ENCODE data around the gene GBF1. TPM values are rescaled to one million over a fixed set of nuclear protein-coding genes. Genes with fewer than 3 reads are reported as not detected.

The GBF1 gene
- total RNA-seq, 1 experiment from 2014 or later = 25.1 TPM

DNA sequence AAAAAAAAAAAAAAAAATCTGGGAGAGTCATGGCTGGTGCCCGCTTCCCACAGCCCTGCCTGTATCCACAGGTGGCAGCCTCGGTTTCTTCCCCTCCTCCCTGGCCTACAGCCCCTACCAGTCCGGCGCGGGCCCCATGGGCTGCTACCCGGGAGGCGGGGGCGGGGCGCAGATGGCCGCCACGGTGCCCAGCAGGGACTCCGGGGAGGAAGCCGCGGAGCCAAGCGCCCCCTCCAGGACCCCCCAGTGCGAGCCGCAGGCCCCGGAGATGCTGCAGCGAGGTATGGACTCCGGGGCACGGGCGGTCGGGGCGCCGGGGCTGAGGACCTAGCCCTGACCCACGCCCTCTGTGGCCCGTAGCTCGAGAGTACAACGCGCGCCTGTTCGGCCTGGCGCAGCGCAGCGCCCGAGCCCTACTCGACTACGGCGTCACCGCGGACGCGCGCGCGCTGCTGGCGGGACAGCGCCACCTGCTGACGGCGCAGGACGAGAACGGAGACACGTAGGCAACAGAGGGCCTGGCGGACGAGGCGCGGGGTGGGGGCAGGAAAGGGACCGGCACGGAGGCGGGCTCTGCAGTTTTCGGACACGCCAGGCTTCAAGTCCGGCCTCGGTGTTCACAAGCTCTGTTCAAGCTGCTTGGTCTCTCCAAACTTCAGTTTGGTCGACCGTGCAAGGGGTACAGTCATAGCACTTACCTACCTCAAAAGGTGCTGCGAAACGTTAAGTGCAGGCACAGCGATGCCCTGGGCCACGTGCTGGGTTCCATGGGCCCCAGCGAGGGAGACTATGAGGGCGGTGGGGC lies 154.1 kb downstream of the GBF1 start:
- Histone ChIP-seq H3K4me3 (ENCODE audit: insufficient read depth, low read depth, low read length) (peak overlapping the region; percentile 65), H3K36me3 (replicated peaks; ENCODE audit: control insufficient read depth, insufficient read depth, low read length) (peaks cover 1% of the 10 kb centered on the region), H3K27me3 (ENCODE audit: control insufficient read depth, insufficient read depth, low read length) (peaks cover 7% of the 10 kb centered on the region)
- DNase-seq = peak; percentile 97

DNA sequence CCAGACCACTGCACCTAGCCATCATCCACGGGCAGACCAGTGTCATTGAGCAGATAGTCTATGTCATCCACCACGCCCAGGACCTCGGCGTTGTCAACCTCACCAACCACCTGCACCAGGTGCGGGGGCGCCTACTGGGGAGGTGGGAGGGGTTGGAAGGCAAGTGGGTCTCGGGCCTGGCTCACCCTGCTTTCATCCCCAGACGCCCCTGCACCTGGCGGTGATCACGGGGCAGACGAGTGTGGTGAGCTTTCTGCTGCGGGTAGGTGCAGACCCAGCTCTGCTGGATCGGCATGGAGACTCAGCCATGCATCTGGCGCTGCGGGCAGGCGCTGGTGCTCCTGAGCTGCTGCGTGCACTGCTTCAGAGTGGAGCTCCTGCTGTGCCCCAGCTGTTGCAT lies 154.7 kb downstream of the GBF1 start:
- Histone ChIP-seq H3K27me3 (ENCODE audit: control insufficient read depth, insufficient read depth, low read length) (peaks cover under 1% of the 10 kb centered on the region), H3K4me3 (ENCODE audit: insufficient read depth, low read depth, low read length) (no peak overlapping the region), H3K36me3 (replicated peaks; ENCODE audit: control insufficient read depth, insufficient read depth, low read length) (peaks cover 1% of the 10 kb centered on the region)
- no peak for DNase-seq

DNA sequence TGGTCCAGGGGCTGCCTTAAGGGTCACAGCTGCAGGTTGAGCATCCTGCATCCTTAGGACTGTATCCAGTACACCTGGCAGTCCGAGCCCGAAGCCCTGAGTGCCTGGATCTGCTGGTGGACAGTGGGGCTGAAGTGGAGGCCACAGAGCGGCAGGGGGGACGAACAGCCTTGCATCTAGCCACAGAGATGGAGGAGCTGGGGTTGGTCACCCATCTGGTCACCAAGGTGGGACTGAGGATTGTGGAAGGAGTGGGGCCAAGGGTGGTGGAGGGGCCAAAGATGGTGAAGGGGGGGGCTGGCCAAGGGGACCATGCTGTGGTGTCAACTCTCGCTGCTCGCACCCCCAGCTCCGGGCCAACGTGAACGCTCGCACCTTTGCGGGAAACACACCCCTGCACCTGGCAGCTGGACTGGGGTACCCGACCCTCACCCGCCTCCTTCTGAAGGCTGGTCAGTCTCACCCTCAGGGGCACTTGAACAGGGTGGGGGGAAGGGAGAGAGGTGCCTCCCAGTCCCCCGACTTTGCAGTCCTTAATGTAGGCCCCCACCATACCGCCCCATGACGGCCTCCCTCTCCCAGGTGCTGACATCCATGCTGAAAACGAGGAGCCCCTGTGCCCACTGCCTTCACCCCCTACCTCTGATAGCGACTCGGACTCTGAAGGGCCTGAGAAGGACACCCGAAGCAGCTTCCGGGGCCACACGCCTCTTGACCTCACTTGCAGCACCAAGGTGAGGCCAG lies 155.4 kb downstream of the GBF1 start:
- Histone ChIP-seq H3K4me3 (ENCODE audit: insufficient read depth, low read depth, low read length) (no peak overlapping the region), H3K27me3 (ENCODE audit: control insufficient read depth, insufficient read depth, low read length) (no peaks in the 10 kb centered on the region; the same call in 1 of the 2 replicates), H3K36me3 (replicated peaks; ENCODE audit: control insufficient read depth, insufficient read depth, low read length) (peaks cover 1% of the 10 kb centered on the region)
- DNase-seq = peak; percentile 36

DNA sequence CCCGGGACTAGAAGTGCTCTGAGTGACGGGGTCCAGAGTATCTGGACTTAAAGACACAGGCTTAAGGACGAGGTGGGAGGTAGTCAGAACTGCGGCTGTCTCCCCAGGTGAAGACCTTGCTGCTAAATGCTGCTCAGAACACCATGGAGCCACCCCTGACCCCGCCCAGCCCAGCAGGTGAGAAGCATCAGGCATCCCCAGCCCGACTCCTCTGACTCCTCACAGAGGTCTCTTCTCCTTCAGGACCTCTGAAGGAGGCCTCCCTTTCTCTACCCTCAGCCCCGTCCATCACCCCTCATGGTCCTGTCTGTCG lies 156.0 kb downstream of the GBF1 start:
- Histone ChIP-seq H3K27me3 (ENCODE audit: control insufficient read depth, insufficient read depth, low read length) (no peaks in the 10 kb centered on the region; the same call in 1 of the 2 replicates), H3K4me3 (ENCODE audit: insufficient read depth, low read depth, low read length) (no peak overlapping the region), H3K36me3 (replicated peaks; ENCODE audit: control insufficient read depth, insufficient read depth, low read length) (peaks cover 1% of the 10 kb centered on the region)
- DNase-seq = peak; percentile 33

DNA sequence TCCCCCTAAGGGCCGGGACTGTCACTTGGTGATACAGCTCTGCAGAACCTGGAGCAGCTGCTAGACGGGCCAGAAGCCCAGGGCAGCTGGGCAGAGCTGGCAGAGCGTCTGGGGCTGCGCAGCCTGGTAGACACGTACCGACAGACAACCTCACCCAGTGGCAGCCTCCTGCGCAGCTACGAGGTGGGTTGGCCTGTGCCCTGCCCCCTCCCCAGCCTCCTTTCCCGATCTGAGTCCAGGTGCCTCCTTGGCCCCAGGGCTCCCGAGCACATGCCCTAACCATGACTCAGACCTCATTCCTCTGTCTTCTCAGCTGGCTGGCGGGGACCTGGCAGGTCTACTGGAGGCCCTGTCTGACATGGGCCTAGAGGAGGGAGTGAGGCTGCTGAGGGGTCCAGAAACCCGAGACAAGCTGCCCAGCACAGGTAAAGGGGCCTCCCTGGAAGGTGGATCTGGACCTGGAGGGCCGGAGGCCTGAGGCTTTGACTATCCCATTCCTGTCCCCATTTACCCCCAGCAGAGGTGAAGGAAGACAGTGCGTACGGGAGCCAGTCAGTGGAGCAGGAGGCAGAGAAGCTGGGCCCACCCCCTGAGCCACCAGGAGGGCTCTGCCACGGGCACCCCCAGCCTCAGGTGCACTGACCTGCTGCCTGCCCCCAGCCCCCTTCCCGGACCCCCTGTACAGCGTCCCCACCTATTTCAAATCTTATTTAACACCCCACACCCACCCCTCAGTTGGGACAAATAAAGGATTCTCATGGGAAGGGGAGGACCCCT lies 156.6 kb downstream of the GBF1 start:
- Histone ChIP-seq H3K4me3 (ENCODE audit: insufficient read depth, low read depth, low read length) (no peak overlapping the region), H3K27me3 (ENCODE audit: control insufficient read depth, insufficient read depth, low read length) (no peaks in the 10 kb centered on the region; the same call in 1 of the 2 replicates), H3K36me3 (replicated peaks; ENCODE audit: control insufficient read depth, insufficient read depth, low read length) (peaks cover 1% of the 10 kb centered on the region)
- peak; percentile 44 for DNase-seq

DNA sequence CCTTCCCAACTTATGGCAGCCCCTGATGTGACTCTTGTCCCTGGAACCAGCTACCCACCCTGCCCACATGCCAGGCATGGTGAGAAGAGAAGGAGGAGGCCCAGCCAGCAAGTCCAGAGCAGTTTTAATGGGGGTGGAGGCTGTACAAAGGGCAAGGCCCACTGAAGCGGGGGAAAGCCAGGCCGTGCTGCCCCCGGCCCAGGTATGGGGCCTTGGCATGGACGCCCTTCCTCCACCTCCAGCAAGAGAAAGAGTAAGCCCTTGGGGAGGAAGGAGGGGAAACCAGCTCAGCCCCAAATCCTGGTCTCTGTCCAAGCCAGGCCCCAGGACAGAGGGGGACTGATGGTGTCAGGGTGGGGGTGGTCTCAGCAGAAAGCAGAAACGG lies 157.2 kb downstream of the GBF1 start:
- Histone ChIP-seq H3K27me3 (ENCODE audit: control insufficient read depth, insufficient read depth, low read length) (peaks cover 2% of the 10 kb centered on the region), H3K36me3 (replicated peaks; ENCODE audit: control insufficient read depth, insufficient read depth, low read length) (peaks cover 1% of the 10 kb centered on the region), H3K4me3 (ENCODE audit: insufficient read depth, low read depth, low read length) (no peak overlapping the region)
- peak; percentile 32 for DNase-seq

DNA sequence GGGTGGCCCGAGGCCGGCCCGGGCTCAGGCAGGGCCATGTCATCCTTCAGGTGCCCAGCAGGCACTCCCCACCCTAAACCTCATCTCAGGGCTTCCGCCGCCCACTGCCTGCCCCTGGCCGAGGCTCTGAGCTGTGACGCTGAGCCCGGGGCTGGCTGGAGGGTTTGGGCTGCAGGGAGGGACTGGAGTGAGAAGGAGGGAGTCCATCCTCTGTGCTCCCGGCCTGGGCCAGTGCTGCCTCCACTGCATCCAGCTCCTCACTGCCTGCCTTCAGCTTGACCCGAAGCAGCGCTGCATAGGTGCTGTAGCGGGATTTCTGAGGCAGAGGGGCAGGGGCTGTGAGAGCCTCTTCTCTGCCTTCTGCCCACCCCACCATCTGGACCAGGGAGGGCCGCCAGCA lies 157.8 kb downstream of the GBF1 start:
- Histone ChIP-seq H3K27me3 (ENCODE audit: control insufficient read depth, insufficient read depth, low read length) (peaks cover 8% of the 10 kb centered on the region), H3K4me3 (ENCODE audit: insufficient read depth, low read depth, low read length) (no peak overlapping the region), H3K36me3 (replicated peaks; ENCODE audit: control insufficient read depth, insufficient read depth, low read length) (peaks cover 1% of the 10 kb centered on the region)
- peak; percentile 59 for DNase-seq

DNA sequence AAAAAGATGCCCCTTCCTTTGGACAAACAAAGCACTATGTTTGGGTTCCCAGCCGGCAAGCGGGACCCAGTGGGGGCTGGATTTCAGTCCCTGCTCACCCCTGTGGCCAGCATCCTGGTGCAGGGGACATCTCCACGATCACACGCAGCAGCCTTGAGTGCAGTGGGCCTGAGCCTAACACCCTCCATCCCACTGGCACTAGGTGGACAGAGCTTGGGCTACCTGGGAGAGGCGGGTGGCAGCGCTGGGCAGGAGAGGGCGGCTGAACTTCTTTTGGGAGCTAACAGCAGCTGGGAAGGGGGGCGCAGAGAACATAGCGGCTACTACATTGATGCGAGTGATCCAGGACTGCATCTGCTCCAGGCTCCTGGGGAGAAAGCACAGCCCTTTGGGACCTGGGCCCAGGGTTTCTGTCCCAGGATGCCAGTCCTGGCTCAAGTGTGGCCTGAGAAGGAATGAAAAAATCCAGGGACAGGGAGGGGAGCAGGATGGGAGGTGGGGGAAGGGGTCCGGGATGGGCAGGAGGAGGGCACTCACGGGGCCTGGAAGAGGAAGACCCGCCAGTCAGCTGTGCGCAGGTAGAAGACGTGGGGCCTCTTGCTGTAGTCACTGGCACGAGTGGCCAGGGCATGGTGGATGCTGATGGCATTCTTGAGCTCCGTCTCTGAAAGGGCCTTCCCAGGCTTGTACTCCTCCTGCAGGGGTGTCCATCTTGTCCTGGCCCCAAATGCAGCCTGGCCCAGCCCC lies 159.2 kb downstream of the GBF1 start:
- H3K4me3 ChIP-seq (ENCODE audit: insufficient read depth, low read depth, low read length) = no peak overlapping the region
- peak; percentile 58 for DNase-seq
- H3K36me3 ChIP-seq (replicated peaks; ENCODE audit: control insufficient read depth, insufficient read depth, low read length) = peaks cover 1% of the 10 kb centered on the region
- peaks cover 20% of the 10 kb centered on the region for H3K27me3 ChIP-seq (ENCODE audit: control insufficient read depth, insufficient read depth, low read length)

DNA sequence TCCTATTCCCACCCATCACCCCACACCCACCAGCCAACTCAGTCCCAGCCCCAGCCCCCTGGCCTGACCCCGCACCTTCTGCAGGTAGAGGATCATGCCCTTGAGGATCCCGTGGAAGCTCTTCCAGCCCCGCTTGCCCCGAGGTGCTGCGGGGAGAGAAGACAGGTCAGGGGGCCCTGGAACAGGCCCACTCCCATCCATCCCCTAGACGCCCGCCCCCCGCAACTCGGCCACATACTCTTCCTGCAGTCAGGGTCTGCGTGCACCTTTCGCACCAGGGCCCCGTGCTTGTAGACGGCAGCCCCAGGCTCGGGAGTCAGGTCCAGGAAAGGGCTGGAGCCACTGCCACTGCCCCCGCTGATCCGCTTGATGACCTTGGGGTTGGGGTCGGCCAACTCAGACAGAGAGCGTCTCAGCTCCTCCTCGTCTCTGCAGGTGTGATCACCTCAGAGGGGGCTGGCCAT lies 159.8 kb downstream of the GBF1 start:
- no peak for DNase-seq
- Histone ChIP-seq H3K4me3 (ENCODE audit: insufficient read depth, low read depth, low read length) (no peak overlapping the region), H3K27me3 (ENCODE audit: control insufficient read depth, insufficient read depth, low read length) (peaks cover 26% of the 10 kb centered on the region), H3K36me3 (replicated peaks; ENCODE audit: control insufficient read depth, insufficient read depth, low read length) (peaks cover 1% of the 10 kb centered on the region)

DNA sequence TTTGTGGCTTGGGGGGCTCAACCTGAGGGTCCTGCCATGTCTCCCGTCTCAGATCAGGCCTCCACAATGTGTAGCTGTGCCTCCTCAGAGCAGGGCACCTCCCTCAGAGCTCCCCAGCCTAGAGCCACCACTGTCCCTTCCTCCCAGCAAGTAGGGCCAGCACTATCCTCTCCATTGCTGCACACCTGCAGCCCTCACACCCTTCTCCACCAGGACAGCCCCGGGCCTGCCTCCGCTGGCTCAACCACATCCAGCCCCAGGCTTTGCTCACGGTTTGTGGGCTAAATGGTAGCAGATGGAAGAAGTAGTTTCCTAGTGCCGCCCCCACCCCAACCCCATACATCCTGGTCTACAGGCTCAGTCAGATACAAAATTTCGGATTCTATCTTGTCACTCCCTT lies 160.3 kb downstream of the GBF1 start:
- Histone ChIP-seq H3K36me3 (replicated peaks; ENCODE audit: control insufficient read depth, insufficient read depth, low read length) (peaks cover 1% of the 10 kb centered on the region), H3K27me3 (ENCODE audit: control insufficient read depth, insufficient read depth, low read length) (peaks cover 31% of the 10 kb centered on the region), H3K4me3 (ENCODE audit: insufficient read depth, low read depth, low read length) (no peak overlapping the region)
- DNase-seq = peak; percentile 46

DNA sequence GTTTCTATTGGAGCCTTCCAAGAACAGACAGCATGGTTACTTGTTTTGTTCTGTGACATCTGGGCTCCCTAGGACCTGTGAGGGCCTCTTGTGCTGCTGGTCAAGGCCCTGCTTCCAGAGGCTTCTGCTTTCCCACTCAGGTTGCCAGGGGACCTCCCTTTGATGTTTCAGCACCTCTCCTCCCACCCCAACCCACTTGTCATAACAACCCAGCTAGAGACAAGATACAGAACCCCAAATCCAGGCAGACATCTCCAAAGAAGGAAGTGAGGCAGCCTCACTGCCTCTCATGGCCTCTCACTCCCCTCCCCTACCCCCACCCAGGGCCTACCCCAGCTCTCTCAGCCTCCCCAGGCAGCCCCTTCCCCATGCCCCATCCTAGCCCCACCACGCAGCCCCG lies 161.5 kb downstream of the GBF1 start:
- DNase-seq = peak; percentile 35
- H3K36me3 ChIP-seq (replicated peaks; ENCODE audit: control insufficient read depth, insufficient read depth, low read length) = no peaks in the 10 kb centered on the region; the same call in 1 of the 2 replicates
- no peak overlapping the region for H3K4me3 ChIP-seq (ENCODE audit: insufficient read depth, low read depth, low read length)
- peaks cover 40% of the 10 kb centered on the region for H3K27me3 ChIP-seq (ENCODE audit: control insufficient read depth, insufficient read depth, low read length)

DNA sequence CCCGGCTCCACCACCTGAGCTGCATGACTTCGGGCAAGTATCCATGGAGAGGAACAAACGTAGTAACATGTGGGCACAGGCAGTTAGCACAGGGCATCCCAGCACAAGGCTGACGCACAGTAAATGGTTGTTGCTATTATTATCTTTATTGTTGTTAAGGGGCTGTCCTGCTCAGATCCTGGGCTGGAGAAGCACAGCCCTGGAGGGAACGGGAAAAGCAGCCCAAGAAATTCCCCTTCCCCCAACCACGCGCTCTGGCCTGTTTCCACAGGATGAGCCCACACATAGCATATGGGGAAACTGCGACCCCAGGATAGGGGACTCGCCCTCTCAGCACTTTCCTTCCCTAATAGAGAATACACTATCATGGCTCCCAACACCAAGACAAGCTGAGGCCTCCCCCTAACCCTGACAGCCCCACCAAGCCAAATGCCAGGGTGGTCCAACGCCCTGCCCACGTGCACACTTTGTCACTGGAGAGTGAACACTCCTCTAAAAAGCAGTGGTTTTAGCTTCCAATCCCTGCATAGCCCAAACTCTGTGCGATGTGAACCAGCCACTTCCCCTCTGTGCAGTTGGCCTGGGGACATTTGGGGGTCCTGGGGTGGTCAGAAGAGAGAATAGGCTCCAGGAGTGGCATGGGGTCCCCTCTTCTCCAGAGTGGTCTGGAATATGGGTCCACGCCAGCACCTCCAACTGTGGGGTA lies 162.2 kb downstream of the GBF1 start:
- H3K4me3 ChIP-seq (ENCODE audit: insufficient read depth, low read depth, low read length) = no peak overlapping the region
- peak; percentile 33 for DNase-seq
- no peaks in the 10 kb centered on the region; the same call in 1 of the 2 replicates for H3K36me3 ChIP-seq (replicated peaks; ENCODE audit: control insufficient read depth, insufficient read depth, low read length)
- peaks cover 46% of the 10 kb centered on the region for H3K27me3 ChIP-seq (ENCODE audit: control insufficient read depth, insufficient read depth, low read length)

DNA sequence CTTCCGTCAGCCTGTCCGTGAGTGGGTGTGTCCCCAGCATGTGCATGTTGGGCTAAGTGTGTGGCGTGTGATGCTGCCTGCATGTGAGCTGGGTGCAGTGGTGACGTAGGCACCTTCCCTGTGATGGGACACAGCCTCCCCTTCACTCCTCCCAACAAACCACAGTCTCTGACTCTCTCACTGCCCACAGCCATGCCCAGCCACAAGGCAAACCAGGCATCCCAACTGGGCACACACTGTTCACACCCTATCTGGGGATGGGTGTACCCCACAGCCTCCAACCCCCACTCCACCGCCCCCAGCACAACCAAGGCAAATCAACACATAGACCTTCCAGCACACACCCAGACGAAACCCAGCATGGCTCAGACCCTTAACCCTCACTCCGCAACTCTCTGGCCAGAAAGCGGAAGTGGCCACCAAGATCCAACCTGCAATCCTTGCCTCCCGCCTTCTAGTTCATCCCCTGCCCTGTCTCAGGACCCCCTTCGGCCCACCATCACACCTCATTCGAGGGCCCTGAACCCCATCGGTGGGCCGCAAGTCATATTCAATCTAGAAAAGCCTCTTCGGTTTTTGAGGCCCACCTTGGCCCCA lies 162.9 kb downstream of the GBF1 start:
- Histone ChIP-seq H3K27me3 (ENCODE audit: control insufficient read depth, insufficient read depth, low read length) (peaks cover 46% of the 10 kb centered on the region), H3K4me3 (ENCODE audit: insufficient read depth, low read depth, low read length) (peak overlapping the region; percentile 61), H3K36me3 (replicated peaks; ENCODE audit: control insufficient read depth, insufficient read depth, low read length) (no peaks in the 10 kb centered on the region; the same call in 1 of the 2 replicates)
- no peak for DNase-seq
